ENCODE results near the gene CENPS. TPM values are rescaled to one million over a fixed set of nuclear protein-coding genes. Genes with fewer than 3 reads are reported as not detected.

CENPS gene
- total RNA-seq (1 to 10 TPM; 4.4 to 5.4 TPM), polyA plus RNA-seq (1 to 10 TPM; 9.4 to 9.8 TPM)

GRCh38 chr1:10430216-10431069, at the start of gene CENPS:
TSS of gene CENPS (plus strand) at chr1:10430433. CDS start at chr1:10430518, 85 bp downstream.
- Histone ChIP-seq H3K27ac (ENCODE audit: low read depth in 1 of 2, low read length in 2 of 2) (no peak within 1 kb of the TSS), H3K4me1 (ENCODE audit: control insufficient read depth in 4 of 4, insufficient read depth in 4 of 4, low read length in 3 of 4) (peaks cover 2 to 22% (median 13%) of the 10 kb centered on the region in 4 donors), H3K36me3 (ENCODE audit: control insufficient read depth in 4 of 4, insufficient read depth in 3 of 4, low read depth in 1 of 4, low read length in 3 of 4) (peaks cover 0 to 2% (median under 1%) of the 10 kb centered on the region in 4 donors), H3K27me3 (ENCODE audit: control insufficient read depth in 4 of 4, insufficient read depth in 4 of 4, low read length in 3 of 4) (no peaks in the 10 kb centered on the region), H3K4me3 (ENCODE audit: low read depth in 1 of 3, low read length in 3 of 3) (peak within 1 kb of the TSS; percentile 65 to 90 (median 82)), H3K9ac (ENCODE audit: low read depth in 1 of 2, low read length in 2 of 2) (peak within 1 kb of the TSS; percentile 32 to 39), H3K9me3 (ENCODE audit: control insufficient read depth in 4 of 4, low read length in 3 of 4) (no peaks in the 10 kb centered on the region)
- TF ChIP-seq CTCF (IDR thresholded peaks at IDR 0.05; ENCODE audit: low read depth, low read length, missing input control) = peak; percentile 96
- no peak for TF ChIP-seq FOXA1 (IDR thresholded peaks at IDR 0.05)
- TF ChIP-seq YY1 (IDR thresholded peaks at IDR 0.05) = no peak
- no peak for TF ChIP-seq FOXA2 (IDR thresholded peaks at IDR 0.05)
- TF ChIP-seq TAF1 (conservative IDR thresholded peaks at IDR 0.05) = no peak
- no peak for TF ChIP-seq RXRA (IDR thresholded peaks at IDR 0.05)
- TF ChIP-seq REST (IDR thresholded peaks at IDR 0.05) = peak; percentile 9
- no peak for TF ChIP-seq ZBTB33 (IDR thresholded peaks at IDR 0.05)
- TF ChIP-seq HNF4A (conservative IDR thresholded peaks at IDR 0.05) = peak in 1 of 2 donors; percentile 15
- no peak for TF ChIP-seq MAX (IDR thresholded peaks at IDR 0.05)
- TF ChIP-seq JUND (IDR thresholded peaks at IDR 0.05) = no peak
- TF ChIP-seq RAD21 (IDR thresholded peaks at IDR 0.05) = peak; percentile 60 to 72
- TF ChIP-seq ATF3 (IDR thresholded peaks at IDR 0.05) = no peak
- WGBS = under 1% methylated on average over 95 of the region's 95 CpGs
- DNase-seq (ENCODE audit: low spot score) = peak; percentile 90

Measured in liver (tissue), 9 donors.